GM19372 (cell line): ENCODE data around the gene S100A3.

ENCODE experiments used
- ATAC-seq: cut with Tn5 transposase; IDR thresholded peaks from one replicate; pipeline ENCODE4 v1.9.1; 2021; ENCODE audit warnings: mild to moderate bottlenecking, low read depth, moderate library complexity; ENCODE audit not compliant: unreplicated experiment

The S100A3 gene

DNA sequence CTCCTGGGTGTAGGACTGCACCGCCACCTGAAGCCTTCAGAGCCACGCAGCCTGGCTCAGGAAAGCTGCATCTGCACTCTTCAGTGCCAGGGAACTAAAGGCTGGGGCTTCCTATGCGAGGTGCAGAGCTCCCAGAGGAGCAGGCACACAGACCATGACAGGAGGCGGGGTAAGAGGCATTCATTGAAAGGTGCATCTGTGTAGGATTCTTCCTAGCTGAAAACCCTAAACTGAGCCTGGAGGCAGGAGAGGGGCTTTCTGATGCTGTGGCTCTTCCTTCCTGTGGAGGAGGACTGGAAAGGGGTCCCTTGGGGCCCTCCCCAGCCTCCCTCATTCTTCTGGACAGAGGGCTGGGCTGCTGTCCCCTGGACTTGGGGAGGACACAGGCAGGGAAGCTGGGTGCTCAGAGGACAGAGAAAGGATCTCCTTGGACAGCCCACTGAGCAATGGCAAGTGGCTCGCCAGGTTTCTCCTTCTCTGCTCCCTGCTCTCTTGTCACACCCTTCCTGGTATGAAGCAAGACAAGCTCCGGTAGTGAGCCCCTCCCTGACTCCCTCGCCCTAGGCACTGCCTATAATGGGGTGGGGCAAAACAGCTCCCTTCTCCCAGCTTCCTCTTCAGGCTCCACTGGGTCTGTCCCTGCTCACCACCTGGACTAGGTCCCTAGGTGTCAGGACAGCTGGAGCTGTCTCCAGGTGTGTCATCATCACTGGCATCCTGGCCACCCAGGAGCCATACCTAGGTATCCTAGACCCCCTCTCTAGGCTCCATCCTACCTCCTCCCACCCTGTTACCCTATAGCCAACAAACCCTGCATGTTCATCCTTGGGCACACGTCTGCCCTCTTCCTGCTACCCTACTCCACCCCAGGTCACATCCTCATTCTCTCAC is 33.3 kb downstream of the S100A3 start:
- ATAC-seq: no peak

DNA sequence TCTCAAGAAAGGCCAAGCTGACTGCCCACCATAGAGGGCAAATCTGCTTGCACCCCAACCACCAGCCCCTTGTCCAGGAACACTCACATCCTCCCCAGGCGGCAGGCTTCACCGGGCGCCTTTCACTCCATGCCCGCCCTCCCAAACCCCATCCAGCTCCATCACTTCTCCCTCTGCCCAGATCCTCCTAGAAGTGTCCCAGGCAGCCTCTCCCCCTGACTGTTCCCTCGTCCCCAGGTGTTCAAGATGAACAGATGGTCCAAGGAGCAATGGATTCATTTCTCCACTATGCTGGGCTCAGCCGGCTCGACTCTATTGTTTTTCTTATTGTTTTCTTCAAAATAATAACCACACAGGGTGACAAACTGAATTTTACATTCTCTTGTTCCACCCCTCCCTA is 35.4 kb downstream of the S100A3 start:
- ATAC-seq: no peak

GRCh38 chr1:153513023-153513422 is 36.0 kb downstream of the S100A3 start:
- no peak for ATAC-seq

DNA sequence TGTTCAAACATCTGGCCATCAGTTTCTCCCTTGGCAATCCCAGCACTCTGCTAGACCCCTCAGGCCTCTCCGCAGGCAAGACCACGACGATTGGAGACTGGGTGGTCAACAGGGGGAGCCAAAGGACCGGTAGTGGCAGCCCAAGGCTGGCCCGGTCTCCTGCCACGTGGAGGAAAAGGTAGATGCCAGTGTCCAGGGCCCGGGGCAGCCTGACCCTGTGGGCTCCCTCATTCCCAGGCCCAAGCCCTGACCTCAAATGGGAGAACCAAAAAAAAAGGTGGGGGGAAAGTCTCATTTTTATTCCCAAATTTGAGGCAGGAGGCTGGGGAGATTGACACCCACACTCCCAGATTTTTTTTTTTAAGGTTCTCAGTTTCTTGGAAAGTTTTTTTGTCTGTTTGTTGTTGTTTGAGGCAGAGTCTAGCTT is 38.1 kb downstream of the S100A3 start:
- ATAC-seq: no peak

DNA sequence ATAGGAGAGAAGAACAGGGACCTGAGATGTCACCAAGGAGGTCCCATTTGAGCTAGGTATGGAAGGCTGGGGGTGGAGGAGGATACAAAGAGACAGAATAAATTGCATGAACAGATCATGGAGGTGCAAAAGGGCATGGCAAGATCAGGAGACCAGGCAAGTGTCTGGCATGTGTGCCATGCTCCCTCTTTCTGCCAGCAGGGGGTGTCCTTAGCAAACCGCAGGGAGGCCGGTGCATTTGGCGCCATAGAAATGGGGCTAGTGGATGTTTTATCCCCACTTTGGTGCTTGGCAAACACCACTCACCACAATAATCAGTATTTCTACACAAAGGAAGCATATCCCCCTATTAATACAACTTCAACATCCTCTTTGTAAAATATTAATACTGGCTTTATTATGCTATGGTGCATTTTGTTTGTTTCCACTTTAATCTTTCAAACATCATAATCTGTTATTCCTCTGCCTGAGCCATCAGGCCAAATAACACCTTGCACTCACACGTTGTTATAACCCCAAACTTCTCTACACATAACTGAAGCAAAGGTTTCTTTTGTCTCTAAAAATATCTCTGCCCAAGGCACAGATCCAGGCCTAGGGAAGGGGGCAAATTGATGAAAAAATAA is 39.2 kb downstream of the S100A3 start:
- no peak for ATAC-seq

DNA sequence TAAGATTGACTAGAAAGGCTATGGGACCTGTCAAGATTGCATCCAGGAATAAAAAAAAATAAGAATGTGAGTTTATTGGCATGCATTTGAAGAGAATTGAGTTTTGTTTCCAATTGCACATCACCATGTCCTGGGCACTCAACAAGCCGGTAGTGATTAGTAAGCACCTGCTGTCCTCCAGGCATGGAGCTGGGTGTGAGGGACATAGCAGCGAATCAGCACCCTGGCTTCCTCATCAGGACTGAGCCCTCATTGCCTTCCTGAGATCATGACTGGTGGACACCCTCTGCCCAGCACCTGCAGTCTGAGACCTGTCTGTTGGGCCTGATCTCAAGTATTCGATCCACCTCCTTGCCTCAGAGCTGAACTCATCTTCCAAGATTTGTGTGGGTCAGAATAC is 40.0 kb downstream of the S100A3 start:
- no peak for ATAC-seq

DNA sequence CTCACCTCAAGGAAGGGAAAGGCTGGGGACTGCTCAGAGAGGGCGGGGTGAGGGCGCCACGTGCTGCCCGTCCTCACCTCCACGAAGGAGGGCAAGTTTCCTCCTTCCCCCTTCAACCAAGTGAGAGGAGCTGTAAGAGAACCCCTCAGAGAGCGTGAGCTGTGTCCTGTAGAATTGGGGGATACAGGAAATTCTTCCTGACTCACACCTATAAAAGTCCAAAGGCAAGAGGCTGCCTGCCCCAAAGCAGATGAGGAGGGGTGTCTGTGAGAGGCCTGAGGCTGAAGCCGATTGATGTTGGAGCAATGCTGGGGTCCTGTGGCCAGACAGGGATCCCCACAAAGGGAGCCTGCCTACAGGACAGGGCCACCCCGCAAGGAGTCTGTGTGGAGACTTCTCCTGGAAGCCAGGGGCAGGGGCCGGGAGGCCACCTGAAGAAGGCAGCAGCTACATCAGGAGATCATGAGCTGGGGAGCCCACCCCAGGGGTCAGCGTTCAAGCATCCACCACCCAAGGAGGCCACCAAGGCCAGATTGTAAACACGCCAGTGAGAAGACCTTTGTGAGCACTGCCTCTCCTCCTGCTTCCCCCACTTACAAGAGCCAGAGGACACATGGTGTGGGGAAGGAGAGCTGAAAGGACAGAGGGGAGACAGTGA is 41.0 kb downstream of the S100A3 start:
- no peak for ATAC-seq

DNA sequence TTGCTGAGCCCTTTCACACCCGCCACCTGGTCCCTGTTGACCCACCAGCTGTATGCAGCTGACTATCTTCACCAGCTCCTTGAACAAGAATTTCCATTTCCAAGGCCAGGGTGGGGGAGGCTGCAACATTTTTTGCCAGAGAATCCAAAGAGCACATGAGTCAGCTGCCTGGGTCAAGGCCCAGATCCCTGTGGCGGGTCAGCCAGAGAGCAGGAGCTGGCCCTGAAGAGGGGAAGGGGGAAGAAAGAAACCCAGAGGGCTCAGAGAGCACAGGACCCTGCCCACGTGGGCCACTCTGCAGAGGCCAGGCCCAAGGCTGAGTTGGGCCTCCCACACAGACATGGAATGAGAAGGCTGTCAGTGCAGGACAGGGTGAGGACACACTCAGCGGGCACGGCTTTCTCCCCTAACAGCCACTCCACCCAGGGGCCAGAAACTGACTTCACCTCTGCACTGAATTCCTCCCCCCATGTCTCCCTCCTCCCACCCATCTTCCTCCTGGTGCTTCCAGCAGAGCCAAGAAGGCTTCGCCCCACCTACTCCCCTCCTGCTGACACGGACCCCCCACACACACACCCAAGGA is 42.1 kb downstream of the S100A3 start:
- no peak for ATAC-seq

DNA sequence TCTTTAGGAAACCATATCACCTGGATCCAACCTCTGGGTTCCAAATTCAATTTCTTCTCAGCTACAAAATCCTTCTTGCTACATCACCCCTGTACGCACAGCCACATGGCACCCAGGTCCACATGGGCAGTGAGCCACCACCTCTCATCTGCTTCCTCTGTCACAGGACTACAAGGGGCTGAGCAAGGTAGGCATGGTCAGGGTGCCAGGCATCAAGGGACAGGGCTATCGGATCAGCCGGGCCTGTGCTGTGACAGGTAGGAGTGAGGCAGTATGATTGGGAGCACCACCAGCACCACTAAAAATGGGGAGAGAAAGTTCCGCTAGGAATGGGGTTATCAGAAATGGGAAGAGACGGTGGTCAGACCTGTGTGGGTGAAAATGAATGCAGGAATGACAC is 42.7 kb downstream of the S100A3 start:
- ATAC-seq: no peak

DNA sequence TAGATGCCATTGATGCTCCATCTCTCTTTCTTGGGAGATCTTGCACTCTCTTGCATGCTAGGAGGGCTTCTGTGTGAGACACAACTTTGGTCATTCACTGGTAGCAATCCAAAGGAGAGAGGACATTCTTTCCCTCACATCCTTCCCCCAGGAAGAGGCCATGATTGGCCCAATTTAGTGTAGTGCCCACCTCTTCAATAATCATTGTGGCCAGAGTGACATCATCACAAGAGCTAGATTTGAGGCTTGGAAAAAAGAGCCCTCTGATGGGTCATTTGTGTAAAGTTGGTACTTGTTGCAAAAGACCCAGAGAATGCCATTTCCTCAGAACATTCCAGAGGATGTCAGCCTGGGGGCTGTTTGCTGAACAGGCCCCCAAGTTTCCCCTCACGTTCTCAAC is 43.5 kb downstream of the S100A3 start:
- no peak for ATAC-seq

- no peak for ATAC-seq
Observed at GRCh38 chr1:153503766-153504165, 45.3 kb downstream of the S100A3 start.

DNA sequence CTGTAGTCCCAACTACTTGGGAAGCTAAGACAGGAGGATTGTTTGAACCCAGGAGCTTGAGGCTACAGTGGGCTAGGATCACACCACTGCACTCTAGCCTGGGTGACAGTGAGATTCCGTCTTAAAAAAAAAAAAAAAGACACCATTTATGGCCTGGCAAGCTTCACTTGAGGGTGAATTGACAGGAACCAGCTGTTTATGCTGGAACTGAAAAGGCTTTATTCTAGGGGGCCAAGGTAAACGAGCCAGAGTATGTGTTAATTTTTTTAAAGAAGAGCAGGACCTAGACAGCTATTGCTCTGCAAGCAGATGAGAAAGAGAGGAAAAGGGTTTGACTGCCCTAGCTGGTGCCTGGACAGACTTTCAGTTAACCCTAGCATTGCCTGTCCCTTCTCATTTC is 50.3 kb downstream of the S100A3 start:
- ATAC-seq: no peak
